Endothelial cell of umbilical vein (primary cell): ENCODE results near the gene IQGAP2. TPM values are rescaled to one million over a fixed set of nuclear protein-coding genes. Genes with fewer than 3 reads are reported as not detected.

Experiments
- BruUV-seq: library from RNA; stranded (reverse); fragments of 400-500 nt; replicated peaks from 2 replicates; lab custom pipeline; 2021; lab: Mats Ljungman, UMichigan
- CTCF ChIA-PET: fragments of 300-600, 350-600 bp; sonication (Branson Sonifier 250); formaldehyde crosslinking; loops from one replicate; lab custom pipeline; 2021; ENCODE audit warnings: antibody characterized with exemption, inconsistent platforms; lab: Charles Lee
- POLR2A ChIA-PET: fragments of 300-600, 350-600 bp; sonication (Branson Sonifier 250); formaldehyde crosslinking; loops from one replicate; lab custom pipeline; 2021; ENCODE audit warnings: antibody characterized with exemption, inconsistent platforms; lab: Charles Lee
- DNase-seq: peaks from one replicate; pipeline ENCODE4 v3.0.0-alpha.2; 2011; ENCODE audit warnings: low read depth, low spot score
- FAIRE-seq: peaks from 2 replicates; lab custom pipeline; 2011; peaks lifted over from hg19 to GRCh38; lab: Jason Lieb, UNC
- H2AFZ ChIP-seq: 2 replicates; pipeline ENCODE4 v1.6.0; 2012; ENCODE audit warnings: low read depth, low read length, control low read depth, inconsistent platforms
- H3K27ac ChIP-seq: 2 replicates; pipeline ENCODE4 v1.5.1; 2011; ENCODE audit warnings: low read depth, mild to moderate bottlenecking, control low read depth, low read length, moderate library complexity; ENCODE audit not compliant: insufficient read depth
- H3K27me3 ChIP-seq, 2 experiments: 2 replicates each; pipeline versions ENCODE4 v1.6.0 to v1.6.1; 2011; ENCODE audit warnings: low read length in 2 of 2, mixed read lengths in 1 of 2; ENCODE audit not compliant: control insufficient read depth in 2 of 2, insufficient read depth in 2 of 2
- H3K36me3 ChIP-seq, 2 experiments: 2 replicates in 1 of 2; 3 replicates in 1 of 2; pipeline ENCODE4 v1.5.1; 2011; ENCODE audit warnings: low read length in 2 of 2, mild to moderate bottlenecking in 1 of 2, moderate library complexity in 1 of 2; ENCODE audit not compliant: control insufficient read depth in 2 of 2, insufficient read depth in 2 of 2; ENCODE audit errors: extremely low read depth in 1 of 2
- H3K4me1 ChIP-seq: 3 replicates; pipeline ENCODE4 v1.5.1; 2011; ENCODE audit warnings: mild to moderate bottlenecking, low read length; ENCODE audit not compliant: control insufficient read depth, insufficient read depth; ENCODE audit errors: extremely low read depth
- H3K4me2 ChIP-seq: 2 replicates; pipeline ENCODE4 v1.6.1; 2011; ENCODE audit warnings: low read length, control low read depth, mixed read lengths; ENCODE audit not compliant: insufficient read depth
- H3K4me3 ChIP-seq, 3 experiments: fragments of 200-600 bp in 1 of 3; sonication (generic), shearing (Covaris generic) in 1 of 3; replicated peaks in 1 of 3; 2 replicates each; pipeline ENCODE4 v1.5.1; 2011 to 2016; ENCODE audit warnings: control low read depth in 3 of 3, low read length in 3 of 3, mild to moderate bottlenecking in 2 of 3, inconsistent platforms in 1 of 3, low read depth in 1 of 3, moderate library complexity in 1 of 3; ENCODE audit not compliant: insufficient read depth in 1 of 3
- H3K79me2 ChIP-seq: 2 replicates; pipeline ENCODE4 v1.6.0; 2012; ENCODE audit warnings: low read length, inconsistent platforms; ENCODE audit not compliant: control insufficient read depth, insufficient read depth
- H3K9ac ChIP-seq: replicated peaks from 2 replicates; pipeline ENCODE3; 2011; ENCODE audit warnings: low read length, control low read depth; ENCODE audit not compliant: insufficient read depth; ENCODE audit errors: extremely low read depth
- H3K9me1 ChIP-seq: replicated peaks from 3 replicates; pipeline ENCODE4 v1.6.0; 2011; ENCODE audit warnings: mild to moderate bottlenecking, low read length; ENCODE audit not compliant: control insufficient read depth, insufficient read depth; ENCODE audit errors: extremely low read depth
- H3K9me3 ChIP-seq: replicated peaks from 2 replicates; pipeline ENCODE4 v1.5.1; 2012; ENCODE audit warnings: low read length, inconsistent platforms; ENCODE audit not compliant: control insufficient read depth, insufficient read depth
- H4K20me1 ChIP-seq: replicated peaks from 2 replicates; pipeline ENCODE3; 2011; ENCODE audit warnings: mild to moderate bottlenecking, low read length; ENCODE audit not compliant: control insufficient read depth, insufficient read depth; ENCODE audit errors: extremely low read depth
- CTCF ChIP-seq, 2 donors: IDR thresholded peaks; 1 replicate in 1 of 2; 2 replicates in 1 of 2; pipeline ENCODE4 v1.5.1; 2011; ENCODE audit warnings: low read length in 2 of 2, mild to moderate bottlenecking in 2 of 2, moderate library complexity in 2 of 2, control low read depth in 1 of 2, inconsistent platforms in 1 of 2, low read depth in 1 of 2; ENCODE audit not compliant: insufficient read depth in 1 of 2; ENCODE audit errors: extremely low read depth in 1 of 2
- EZH2 ChIP-seq: IDR thresholded peaks from 2 replicates; pipeline ENCODE4 v1.6.1; 2012; ENCODE audit warnings: borderline replicate concordance, low read depth, mild to moderate bottlenecking, moderate library complexity, low read length, inconsistent platforms; ENCODE audit not compliant: severe bottlenecking
- FOS ChIP-seq: IDR thresholded peaks from 2 replicates; pipeline ENCODE4 v1.6.1; 2011; ENCODE audit warnings: mild to moderate bottlenecking, low read length, moderate library complexity, borderline replicate concordance; ENCODE audit not compliant: insufficient read depth
- GATA2 ChIP-seq: IDR thresholded peaks from 2 replicates; pipeline ENCODE4 v1.7.0; 2011; ENCODE audit warnings: low read depth, mild to moderate bottlenecking, moderate library complexity, mixed read lengths, low read length; ENCODE audit not compliant: insufficient read length, insufficient read depth
- JUN ChIP-seq: IDR thresholded peaks from 2 replicates; pipeline ENCODE4 v1.6.1; 2011; ENCODE audit warnings: borderline replicate concordance, low read depth; ENCODE audit not compliant: insufficient read length, insufficient read depth
- MYC ChIP-seq: IDR thresholded peaks from one replicate; pipeline ENCODE4 v1.6.1; 2011; ENCODE audit warnings: mild to moderate bottlenecking, low read depth, low read length
- POLR2A ChIP-seq: IDR thresholded peaks from 2 replicates; pipeline ENCODE4 v1.6.1; 2012; ENCODE audit warnings: low read depth, mild to moderate bottlenecking, control low read depth, low read length
- POLR2AphosphoS5 ChIP-seq: IDR thresholded peaks from 2 replicates; pipeline ENCODE4 v1.6.1; 2012; ENCODE audit warnings: low read depth, mild to moderate bottlenecking, control low read depth, low read length, moderate library complexity; ENCODE audit not compliant: insufficient read depth
- dilution Hi-C: fragments of 300-500 bp; cut with MboI; formaldehyde crosslinking; loops from one replicate; pipeline ENCODE4 v1.15.0; 2019; ENCODE audit warnings: low sequenced_read_pairs; ENCODE audit not compliant: extremely low pct_ligation_motif_present
- intact Hi-C: fragments of 100-400 bp; cut with micrococcal nuclease; formaldehyde crosslinking; loops from one replicate; pipeline ENCODE4 v1.10.0; 2022
- polyA plus RNA-seq, 4 experiments: library from polyadenylated mRNA; depleted of rRNA in 3 of 4; stranded (reverse) in 3 of 4; unstranded in 1 of 4; fragments of >200 nt; gene quantifications; 2 replicates each; pipeline versions ENCODE4 v1.2.1 to v1.2.3, GENCODE V29; 2011 to 2012; ENCODE audit warnings: missing spikeins in 1 of 4
- total RNA-seq: library from RNA; stranded (reverse); gene quantifications from 2 replicates; pipeline ENCODE4 v1.2.3, GENCODE V29; 2021
- TF ChIP-seq, protein P1 (sequence below): IDR thresholded peaks from 2 replicates; pipeline ENCODE4 v1.6.1; 2011; ENCODE audit not compliant: insufficient read depth, insufficient read length

Gene IQGAP2
- total and polyA plus RNA-seq, 2 donors (not counting 3 experiments of a cell fraction or from before 2014, with no cell fraction given): 4.5 to 4.7 TPM

- ChIA-PET CTCF (interaction anchor here (1.2 kb wide), 1 partner anchor 164 kb away, joined by 3 read pairs; no protein-coding TSS in a partner anchor), POLR2A (no interaction called here)
- Histone ChIP-seq H3K9me1 (no peaks in the 10 kb centered on the region), H3K9ac (no peak overlapping the region), H3K36me3 (no peaks in the 10 kb centered on the region), H2AFZ (no peak overlapping the region), H3K4me2 (no peak overlapping the region), H4K20me1 (no peaks in the 10 kb centered on the region), H3K27me3 (no peaks in the 10 kb centered on the region), H3K4me3 (no peak overlapping the region), H3K79me2 (no peaks in the 10 kb centered on the region), H3K9me3 (no peaks in the 10 kb centered on the region), H3K4me1 (no peaks in the 10 kb centered on the region), H3K27ac (no peak overlapping the region)
- dilution Hi-C loops (no loop called here), intact Hi-C loops (no loop called here)
- DNase-seq (no peak), FAIRE-seq (no peak)
- no TSS peak for BruUV-seq
- TF ChIP-seq FOS (no peak), MYC (no peak), EZH2 (no peak), POLR2A (no peak), GATA2 (no peak), POLR2AphosphoS5 (no peak)
- TF ChIP-seq, protein P1, sequence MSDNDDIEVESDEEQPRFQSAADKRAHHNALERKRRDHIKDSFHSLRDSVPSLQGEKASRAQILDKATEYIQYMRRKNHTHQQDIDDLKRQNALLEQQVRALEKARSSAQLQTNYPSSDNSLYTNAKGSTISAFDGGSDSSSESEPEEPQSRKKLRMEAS: no peak
These were observed 10.7 kb downstream of the IQGAP2 start for GRCh38 chr5:76413746-76414145.

- CTCF ChIA-PET: interaction anchor here (1.2 to 1.5 kb wide), 2 partner anchors 11 to 163 kb away, joined by 3 to 4 read pairs; partner anchors contain the start of gene IQGAP2
- FAIRE-seq: no peak
- no TSS peak for BruUV-seq
These were observed 11.7 kb downstream of the IQGAP2 start for GRCh38 chr5:76414788-76415187.

More at GRCh38 chr5:76414788-76415187, 11.7 kb downstream of the IQGAP2 start:
- Histone ChIP-seq H3K27ac (no peak overlapping the region), H3K4me1 (no peaks in the 10 kb centered on the region), H3K4me2 (no peak overlapping the region), H3K9me3 (no peaks in the 10 kb centered on the region), H3K9me1 (no peaks in the 10 kb centered on the region), H3K36me3 (no peaks in the 10 kb centered on the region), H3K27me3 (no peaks in the 10 kb centered on the region), H3K79me2 (no peaks in the 10 kb centered on the region), H3K4me3 (no peak overlapping the region), H2AFZ (no peak overlapping the region), H4K20me1 (no peaks in the 10 kb centered on the region), H3K9ac (no peak overlapping the region)
- dilution Hi-C loops: no loop called here
- POLR2A ChIA-PET: no interaction called here
- no peak for DNase-seq
- intact Hi-C loops: no loop called here
- no peak for TF ChIP-seq EZH2
- TF ChIP-seq CTCF (IDR thresholded peaks at IDR 0.05; ENCODE audit: extremely low read depth in 1 of 2, insufficient read depth in 1 of 2, low read depth in 1 of 2, low read length in 2 of 2): no peak
- no peak for TF ChIP-seq POLR2A
- no peak for TF ChIP-seq JUN
- no peak for TF ChIP-seq POLR2AphosphoS5
